ENCODE results near the gene TTYH3.

GRCh38 chr7:2680792-2681490 lies 49.2 kb downstream of the TTYH3 start:
- TF ChIP-seq CTCF (tag by site-specific recombination; IDR thresholded peaks at IDR 0.05): peak; percentile 50
- no peak for TF ChIP-seq FEZF1 (tag by site-specific recombination; IDR thresholded peaks at IDR 0.05)
- no peak for TF ChIP-seq ZNF121 (tag by site-specific recombination; IDR thresholded peaks at IDR 0.05)
- no peak for TF ChIP-seq ZFP37 (tag by site-specific recombination; IDR thresholded peaks at IDR 0.05)
- TF ChIP-seq ZNF16 (tag by site-specific recombination; IDR thresholded peaks at IDR 0.05; ENCODE audit: low read depth): no peak
- TF ChIP-seq ZNF600 (tag by site-specific recombination; IDR thresholded peaks at IDR 0.05): no peak
- TF ChIP-seq ZBTB26 (tag by site-specific recombination; optimal IDR thresholded peaks at IDR 0.05): no peak
- TF ChIP-seq REST (tag by site-specific recombination; IDR thresholded peaks at IDR 0.05): no peak
- TF ChIP-seq YY1 (tag by site-specific recombination; IDR thresholded peaks at IDR 0.05): no peak
- no peak for TF ChIP-seq ZNF692 (tag by site-specific recombination; IDR thresholded peaks at IDR 0.05)
- TF ChIP-seq KLF1 (tag by site-specific recombination; IDR thresholded peaks at IDR 0.05): no peak

Measured in HEK293 (cell line).